ENCODE data around the gene PHB1.
"Not testable (repeated sequence)": the region's sequence is repeated elsewhere in the genome, so short reads cannot be mapped to it uniquely, and the experiment has no call there.

Gene PHB1

DNA sequence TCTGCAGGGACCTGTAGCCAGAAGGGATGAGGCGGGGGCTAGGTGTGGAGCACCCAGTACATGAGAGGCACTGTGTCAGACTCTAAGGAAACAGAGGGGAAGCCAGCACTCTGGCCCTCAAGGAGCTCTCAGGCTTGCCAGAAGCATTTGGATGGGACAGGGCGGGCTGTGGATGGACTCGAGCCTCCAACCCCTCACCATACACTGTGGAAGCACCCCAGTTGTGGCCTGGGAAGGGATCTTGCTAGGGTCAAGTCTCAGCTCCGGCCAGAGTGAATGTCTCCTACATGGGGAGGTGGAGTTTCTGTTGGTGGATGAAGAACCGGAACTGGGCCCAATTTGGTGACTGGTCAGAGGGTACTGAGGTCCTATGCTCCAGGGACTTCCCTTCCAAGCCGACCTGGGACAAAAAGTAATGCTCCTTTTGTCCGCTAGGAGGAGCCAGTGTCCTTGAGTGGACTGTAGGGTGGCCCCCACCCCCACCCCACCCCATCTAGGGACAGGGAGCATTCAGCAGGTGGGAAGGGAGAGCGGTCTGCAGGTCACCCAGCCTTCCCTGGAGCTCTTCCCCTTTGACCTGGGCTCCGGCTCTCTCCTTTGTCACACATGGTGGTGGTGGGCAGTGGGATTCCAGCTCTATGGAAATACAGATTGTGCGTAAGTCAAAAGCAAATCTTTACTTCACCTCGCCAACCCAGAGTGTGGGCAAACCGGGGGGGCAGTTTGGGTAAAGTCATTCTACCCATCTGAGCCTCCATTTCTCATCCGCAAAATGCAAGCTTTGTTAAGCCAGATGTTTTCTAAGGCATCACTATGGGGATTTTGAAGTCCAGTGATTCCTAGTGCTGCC lies 20.4 kb upstream of the PHB1 start:
- TF ChIP-seq, protein P1, sequence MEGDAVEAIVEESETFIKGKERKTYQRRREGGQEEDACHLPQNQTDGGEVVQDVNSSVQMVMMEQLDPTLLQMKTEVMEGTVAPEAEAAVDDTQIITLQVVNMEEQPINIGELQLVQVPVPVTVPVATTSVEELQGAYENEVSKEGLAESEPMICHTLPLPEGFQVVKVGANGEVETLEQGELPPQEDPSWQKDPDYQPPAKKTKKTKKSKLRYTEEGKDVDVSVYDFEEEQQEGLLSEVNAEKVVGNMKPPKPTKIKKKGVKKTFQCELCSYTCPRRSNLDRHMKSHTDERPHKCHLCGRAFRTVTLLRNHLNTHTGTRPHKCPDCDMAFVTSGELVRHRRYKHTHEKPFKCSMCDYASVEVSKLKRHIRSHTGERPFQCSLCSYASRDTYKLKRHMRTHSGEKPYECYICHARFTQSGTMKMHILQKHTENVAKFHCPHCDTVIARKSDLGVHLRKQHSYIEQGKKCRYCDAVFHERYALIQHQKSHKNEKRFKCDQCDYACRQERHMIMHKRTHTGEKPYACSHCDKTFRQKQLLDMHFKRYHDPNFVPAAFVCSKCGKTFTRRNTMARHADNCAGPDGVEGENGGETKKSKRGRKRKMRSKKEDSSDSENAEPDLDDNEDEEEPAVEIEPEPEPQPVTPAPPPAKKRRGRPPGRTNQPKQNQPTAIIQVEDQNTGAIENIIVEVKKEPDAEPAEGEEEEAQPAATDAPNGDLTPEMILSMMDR (IDR thresholded peaks at IDR 0.05; ENCODE audit: borderline replicate concordance, insufficient read depth, low read depth, low read length) = peak; percentile 81
- H3K4me3 ChIP-seq (ENCODE audit: low read depth, low read length) = no peak overlapping the region

DNA sequence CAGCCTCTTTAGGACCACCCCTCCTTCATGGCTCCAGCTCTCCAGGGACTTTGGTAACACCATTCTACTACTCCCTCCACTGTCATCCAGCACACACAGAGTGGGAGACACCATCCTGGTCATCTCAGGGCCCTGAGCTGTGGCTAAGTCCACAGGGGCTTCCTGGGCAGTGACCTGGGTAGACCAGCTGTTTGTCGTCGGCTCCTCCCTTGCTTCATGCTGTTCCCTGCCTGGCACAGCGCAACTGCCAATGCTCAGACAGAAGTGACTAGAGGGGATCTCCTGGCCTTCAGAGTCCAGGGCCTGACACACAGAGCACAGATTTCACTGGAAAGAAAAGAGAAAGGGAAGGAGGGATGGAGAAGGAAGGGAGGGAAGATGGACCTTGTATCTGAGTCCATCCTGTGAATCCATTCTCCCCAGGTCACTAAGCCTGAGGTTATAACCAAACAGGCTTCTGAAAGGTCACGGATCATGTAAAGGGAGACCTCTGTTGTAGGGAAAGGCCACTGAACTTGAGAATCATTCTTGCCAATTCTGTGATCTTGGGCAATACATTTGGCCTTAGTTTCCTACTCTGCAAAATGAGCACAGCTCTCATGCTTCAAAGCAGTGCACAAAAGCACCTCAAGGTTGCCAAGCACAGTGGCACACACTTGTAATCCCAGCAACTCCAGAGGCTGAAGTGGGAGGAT lies 18.5 kb upstream of the PHB1 start:
- TF ChIP-seq, protein P1 (IDR thresholded peaks at IDR 0.05; ENCODE audit: borderline replicate concordance, insufficient read depth, low read depth, low read length) = no peak
- H3K4me3 ChIP-seq (ENCODE audit: low read depth, low read length) = no peak overlapping the region

DNA sequence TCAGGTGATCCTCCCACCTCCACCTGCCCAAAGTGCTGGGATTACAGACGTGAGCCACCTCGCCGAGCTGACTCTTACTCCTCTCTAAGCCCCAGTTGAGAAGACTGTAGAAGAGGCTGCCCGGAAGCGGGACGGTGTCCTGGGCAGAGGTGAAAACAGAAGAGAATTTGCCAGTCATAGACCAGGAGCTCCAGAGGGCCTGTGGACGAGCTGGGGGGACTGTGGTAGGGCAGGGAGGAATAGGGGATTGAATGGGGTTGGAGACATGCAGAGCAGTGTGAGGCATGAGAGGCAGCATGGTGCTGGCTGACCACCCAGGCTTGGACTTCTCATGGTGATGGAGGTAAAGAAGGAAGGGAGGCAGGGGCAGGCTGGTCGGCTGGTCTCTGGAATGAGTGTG lies 17.1 kb upstream of the PHB1 start:
- TF ChIP-seq, protein P1 (IDR thresholded peaks at IDR 0.05; ENCODE audit: borderline replicate concordance, insufficient read depth, low read depth, low read length) = no peak

DNA sequence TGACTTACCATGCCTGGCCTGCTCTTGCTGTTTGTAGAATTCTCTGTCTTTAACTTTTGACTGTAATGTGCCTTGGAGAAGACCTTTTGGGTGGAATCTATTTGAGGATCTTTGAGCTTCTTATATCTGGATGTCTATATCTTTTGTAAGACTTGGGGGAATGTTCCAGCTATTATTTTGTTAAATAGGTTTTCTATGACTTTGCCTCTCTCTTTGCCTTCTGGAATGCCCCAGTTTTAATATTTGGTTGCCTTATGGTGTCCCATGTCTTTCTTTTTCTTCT lies 10.3 kb upstream of the PHB1 start:
- no peak overlapping the region for H3K4me3 ChIP-seq (ENCODE audit: low read depth, low read length)
- TF ChIP-seq, protein P1 (IDR thresholded peaks at IDR 0.05; ENCODE audit: borderline replicate concordance, insufficient read depth, low read depth, low read length) = no peak

More for the DNA sequence above, 17.1 kb upstream of the PHB1 start:
- no peak overlapping the region for H3K4me3 ChIP-seq (ENCODE audit: low read depth, low read length)

DNA sequence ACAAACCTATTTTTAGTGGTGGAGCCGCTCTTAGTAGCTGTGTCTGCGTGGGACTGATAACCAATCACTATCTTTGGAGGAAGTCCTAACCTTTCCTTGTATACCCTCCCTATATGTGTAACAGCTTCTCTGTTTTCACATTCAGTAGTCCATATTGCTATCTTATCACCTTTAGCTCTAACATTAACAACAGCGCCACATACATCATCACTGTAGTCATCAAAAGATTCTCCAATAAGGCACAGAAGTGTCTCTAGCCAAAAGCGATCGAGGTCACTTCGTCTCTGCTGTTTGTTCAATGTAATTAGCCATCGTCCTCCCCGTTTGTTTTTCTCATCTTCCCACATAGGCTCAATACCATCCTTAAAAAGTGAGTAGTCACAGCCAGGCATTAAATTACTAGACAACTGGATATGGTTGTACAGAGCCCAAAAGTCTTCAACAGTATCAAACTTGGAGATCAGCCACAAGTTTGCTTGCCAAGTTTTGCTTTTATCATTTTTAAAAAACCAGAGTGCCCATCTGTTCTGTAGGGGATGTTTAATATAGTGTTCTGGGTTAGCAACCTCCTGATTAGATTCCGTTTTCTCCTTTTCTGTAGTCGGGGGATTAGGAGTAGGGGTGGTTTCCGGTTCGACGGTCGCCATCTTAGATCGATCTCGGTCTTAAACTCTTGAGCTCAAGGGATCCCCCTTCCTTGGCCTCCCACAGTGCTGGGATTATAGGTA lies 9.8 kb upstream of the PHB1 start:
- not testable (repeated sequence) for H3K4me3 ChIP-seq (ENCODE audit: low read depth, low read length)

DNA sequence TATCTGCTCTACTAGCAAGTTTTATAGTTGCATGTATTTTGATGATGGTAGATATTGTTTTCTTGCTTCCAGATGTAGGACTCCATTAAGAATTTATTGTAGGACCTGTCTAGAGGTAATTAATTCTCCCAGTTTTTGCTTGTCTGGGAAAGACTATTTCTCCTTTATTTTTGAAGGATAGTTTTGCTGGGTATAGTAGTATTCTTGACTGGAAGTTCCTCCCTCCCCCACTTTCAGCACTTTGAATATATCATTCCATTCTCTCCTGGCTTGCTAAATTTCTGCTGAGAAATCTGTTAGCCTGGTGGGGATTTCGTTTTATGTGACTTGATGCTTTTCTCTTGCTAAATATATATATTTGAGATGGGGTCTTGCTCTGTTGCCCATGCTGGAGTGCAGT lies 8.0 kb upstream of the PHB1 start:
- TF ChIP-seq, protein P1 (IDR thresholded peaks at IDR 0.05; ENCODE audit: borderline replicate concordance, insufficient read depth, low read depth, low read length) = no peak
- no peak overlapping the region for H3K4me3 ChIP-seq (ENCODE audit: low read depth, low read length)

DNA sequence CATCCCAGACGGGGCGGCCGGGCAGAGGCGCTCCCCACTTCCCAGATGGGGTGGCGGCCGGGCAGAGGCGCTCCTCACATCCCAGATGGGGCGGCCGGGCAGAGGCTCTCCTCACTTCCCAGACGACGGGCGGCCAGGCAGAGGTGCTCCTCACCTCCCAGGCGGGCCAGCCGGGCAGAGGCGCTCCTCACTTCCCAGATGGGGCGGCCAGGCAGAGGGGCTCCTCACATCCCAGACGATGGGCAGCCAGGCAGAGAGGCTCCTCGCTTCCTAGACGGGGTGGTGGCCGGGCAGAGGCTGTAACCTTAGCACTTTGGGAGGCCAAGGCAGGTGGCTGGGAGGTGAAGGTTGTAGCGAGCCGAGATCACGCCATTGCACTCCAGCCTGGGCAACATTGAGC lies 5.1 kb upstream of the PHB1 start:
- H3K4me3 ChIP-seq (ENCODE audit: low read depth, low read length) = not testable (repeated sequence)

DNA sequence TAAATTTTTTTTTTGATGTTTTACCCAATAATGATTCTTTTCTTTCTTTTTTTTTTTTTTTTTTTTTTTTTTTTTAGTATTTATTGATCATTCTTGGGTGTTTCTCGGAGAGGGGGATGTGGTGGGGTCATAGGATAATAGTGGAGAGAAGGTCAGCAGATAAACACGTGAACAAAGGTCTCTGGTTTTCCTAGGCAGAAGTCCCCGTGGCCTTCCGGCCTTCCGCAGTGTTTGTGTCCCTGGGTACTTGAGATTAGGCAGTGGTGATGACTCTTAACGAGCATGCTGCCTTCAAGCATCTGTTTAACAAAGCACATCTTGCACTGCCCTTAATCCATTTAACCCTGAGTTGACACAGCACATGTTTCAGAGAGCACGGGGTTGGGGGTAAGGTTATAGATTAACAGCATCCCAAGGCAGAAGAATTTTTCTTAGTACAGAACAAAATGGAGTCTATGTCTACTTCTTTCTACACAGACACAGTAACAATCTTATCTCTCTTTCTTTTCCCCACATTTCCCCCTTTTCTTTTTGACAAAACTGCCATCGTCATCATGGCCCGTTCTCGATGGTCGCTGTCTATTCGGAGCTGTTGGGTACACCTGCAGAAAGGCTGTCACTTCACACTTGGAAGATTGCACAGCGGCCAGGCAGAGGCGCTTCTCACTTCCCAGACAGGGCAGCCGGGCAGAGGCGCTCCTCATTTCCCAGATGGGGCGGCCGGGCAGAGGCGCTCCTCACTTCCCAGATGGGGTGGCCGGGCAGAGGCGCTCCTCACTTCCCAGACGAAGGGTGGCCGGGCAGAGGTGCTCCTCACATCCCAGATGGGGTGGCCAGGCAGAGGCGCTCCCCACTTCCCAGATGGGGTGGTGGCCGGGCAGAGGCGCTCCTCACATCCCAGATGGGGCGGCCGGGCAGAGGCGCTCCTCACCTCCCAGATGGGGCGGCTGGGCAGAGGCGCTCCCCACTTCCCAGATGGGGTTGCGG lies 4.4 kb upstream of the PHB1 start:
- not testable (repeated sequence) for H3K4me3 ChIP-seq (ENCODE audit: low read depth, low read length)

Data from GM12875 (cell line).